Measurements from ENCODE around the gene FBXL13.
"Not testable (repeated sequence)": the region's sequence is repeated elsewhere in the genome, so short reads cannot be mapped to it uniquely, and the experiment has no call there.

Gene FBXL13

GRCh38 chr7:103117465-103117864 lies 42.9 kb upstream of the FBXL13 start:
- Histone ChIP-seq H3K27ac (no peak overlapping the region), H3K27me3 (no peaks in the 10 kb centered on the region), H3K4me1 (peaks cover 0 to 20% (median 8%) of the 10 kb centered on the region in 4 donors), H3K4me3 (no peak overlapping the region), H3K9me3 (no peaks in the 10 kb centered on the region), H3K36me3 (peaks cover 0 to 21% (median 2%) of the 10 kb centered on the region in 3 donors)
- no peak for DNase-seq
- no peak for TF ChIP-seq CTCF (IDR thresholded peaks at IDR 0.05)
- intact Hi-C loops (cut with DNase I; ENCODE audit: low total_unique reads) = no loop called here

- Histone ChIP-seq H3K36me3 (peaks cover 0 to 19% (median 4%) of the 10 kb centered on the region in 3 donors), H3K9me3 (no peaks in the 10 kb centered on the region), H3K4me3 (no peak overlapping the region), H3K27ac (no peak overlapping the region), H3K4me1 (peaks cover 0 to 20% (median 8%) of the 10 kb centered on the region in 4 donors), H3K27me3 (no peaks in the 10 kb centered on the region)
- intact Hi-C loops (cut with DNase I; ENCODE audit: low total_unique reads) = no loop called here
- no peak for DNase-seq
- TF ChIP-seq CTCF (IDR thresholded peaks at IDR 0.05) = no peak
These were observed 42.4 kb upstream of the FBXL13 start for GRCh38 chr7:103116991-103117390.

GRCh38 chr7:103116511-103116910 lies 41.9 kb upstream of the FBXL13 start:
- intact Hi-C loops (cut with DNase I; ENCODE audit: low total_unique reads) = no loop called here
- no peaks in the 10 kb centered on the region for H3K27me3 ChIP-seq
- H3K27ac ChIP-seq = no peak overlapping the region
- peaks cover 0 to 19% (median 4%) of the 10 kb centered on the region in 3 donors for H3K36me3 ChIP-seq
- peaks cover 0 to 20% (median 8%) of the 10 kb centered on the region in 4 donors for H3K4me1 ChIP-seq
- H3K9me3 ChIP-seq = no peaks in the 10 kb centered on the region
- no peak overlapping the region for H3K4me3 ChIP-seq
- no peak for TF ChIP-seq CTCF (IDR thresholded peaks at IDR 0.05)
- DNase-seq = no peak

- no peak for DNase-seq
- H3K4me3 ChIP-seq = no peak overlapping the region
- no peak for TF ChIP-seq CTCF (IDR thresholded peaks at IDR 0.05)
- intact Hi-C loops (cut with DNase I; ENCODE audit: low total_unique reads) = no loop called here
- peaks cover 0 to 19% (median 4%) of the 10 kb centered on the region in 3 donors for H3K36me3 ChIP-seq
- H3K27me3 ChIP-seq = no peaks in the 10 kb centered on the region
- H3K27ac ChIP-seq = no peak overlapping the region
- H3K9me3 ChIP-seq = no peaks in the 10 kb centered on the region
- peaks cover 0 to 19% (median 6%) of the 10 kb centered on the region in 4 donors for H3K4me1 ChIP-seq
These were observed 41.2 kb upstream of the FBXL13 start for GRCh38 chr7:103115771-103116170.

- no peaks in the 10 kb centered on the region for H3K27me3 ChIP-seq
- peaks cover 0 to 7% (median 1%) of the 10 kb centered on the region in 4 donors for H3K4me1 ChIP-seq
- H3K27ac ChIP-seq = no peak overlapping the region
- no peak overlapping the region for H3K4me3 ChIP-seq
- no peaks in the 10 kb centered on the region for H3K9me3 ChIP-seq
- intact Hi-C loops (cut with DNase I; ENCODE audit: low total_unique reads) = no loop called here
- no peak for DNase-seq
- TF ChIP-seq CTCF (IDR thresholded peaks at IDR 0.05) = no peak
- H3K36me3 ChIP-seq = peaks cover 0 to 15% (median 4%) of the 10 kb centered on the region in 3 donors
These were observed 40.0 kb upstream of the FBXL13 start for GRCh38 chr7:103114576-103115008.

GRCh38 chr7:103113164-103113563 lies 38.6 kb upstream of the FBXL13 start:
- no peak for TF ChIP-seq CTCF (IDR thresholded peaks at IDR 0.05)
- Histone ChIP-seq H3K4me1 (peaks cover 0 to 3% (median 0%) of the 10 kb centered on the region in 4 donors), H3K27ac (no peak overlapping the region), H3K27me3 (no peaks in the 10 kb centered on the region), H3K4me3 (no peak overlapping the region), H3K36me3 (peaks cover 0 to 20% (median 4%) of the 10 kb centered on the region in 3 donors), H3K9me3 (no peaks in the 10 kb centered on the region)
- DNase-seq = no peak
- intact Hi-C loops (cut with DNase I; ENCODE audit: low total_unique reads) = no loop called here

- H3K9me3 ChIP-seq; H3K27ac ChIP-seq; H3K4me3 ChIP-seq; H3K27me3 ChIP-seq; intact Hi-C loops (cut with DNase I; ENCODE audit: low total_unique reads); H3K4me1 ChIP-seq; DNase-seq: not testable (repeated sequence)
- H3K36me3 ChIP-seq = peaks cover 15 to 21% (median 18%) of the 10 kb centered on the region in 3 donors
These were observed 32.1 kb upstream of the FBXL13 start for GRCh38 chr7:103106703-103107070.
